Thoracic aorta endothelial cell (primary cell): ENCODE measurements around the gene ZNF304. TPM values are rescaled to one million over a fixed set of nuclear protein-coding genes. Genes with fewer than 3 reads are reported as not detected.

Source experiments
- total RNA-seq: library from RNA; depleted of rRNA; stranded (reverse); fragments of >200 nt; gene quantifications from 2 replicates; pipeline ENCODE4 v1.2.3, GENCODE V29; 2012

The ZNF304 gene
- 6.7 and 8.2 TPM in 2 replicates for total RNA-seq

DNA sequence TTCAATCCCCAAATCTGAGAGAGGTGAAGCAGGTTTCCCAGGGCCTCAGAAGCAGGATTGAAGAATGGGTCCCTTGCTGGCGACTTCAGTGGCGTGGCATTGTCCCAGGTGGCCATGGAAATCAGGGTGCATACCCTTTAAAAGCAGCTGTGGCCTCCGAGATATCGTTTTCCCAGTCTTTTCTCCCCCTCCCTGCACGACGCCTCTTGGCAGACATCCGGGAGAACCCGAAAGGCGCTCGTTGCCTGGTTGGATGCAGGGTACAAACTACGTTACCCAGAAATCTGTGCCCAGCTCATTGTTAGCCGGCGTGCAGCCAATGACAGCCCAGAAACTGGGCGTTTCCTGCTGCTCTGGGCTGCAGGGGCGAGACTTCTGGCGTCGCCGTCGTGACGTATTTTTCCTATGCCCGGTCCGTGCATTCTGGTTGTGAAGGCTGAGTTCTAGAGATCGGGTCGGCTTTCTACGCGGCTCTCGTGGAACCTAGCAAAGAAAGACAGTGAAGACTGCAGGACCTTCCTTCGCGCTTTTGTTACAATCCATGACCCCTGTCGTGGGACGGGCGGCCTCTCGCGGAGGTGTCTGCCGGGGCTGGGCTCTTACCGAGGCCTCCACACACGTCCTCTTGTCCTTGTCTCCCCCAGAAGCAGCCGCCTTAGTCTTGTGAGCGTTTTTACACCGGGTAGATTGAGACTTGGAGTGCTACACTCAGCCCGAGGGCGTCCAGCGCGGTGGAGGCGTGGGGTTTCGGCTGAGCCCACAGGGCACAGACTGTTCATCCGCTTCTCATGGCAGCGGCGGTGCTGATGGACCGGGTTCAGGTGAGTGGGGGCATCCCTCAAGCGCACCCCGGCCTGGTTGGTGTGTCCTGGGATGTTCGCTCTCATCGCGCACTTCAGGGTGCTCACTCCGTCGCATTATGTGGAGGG lies at the start of gene ZNF304:
TSS of gene ZNF304 (plus strand) at position 395 of the 929 bp plus-strand sequence. CDS start at position 789, 394 bp downstream.

GRCh38 chr19:57320180-57321084 lies 30.6 kb upstream of the ZNF304 start, which contains the start of gene ZNF543:
Gene ZNF543 (plus strand): TSS chr19:57320472. CDS start chr19:57320854, 382 bp downstream.

DNA sequence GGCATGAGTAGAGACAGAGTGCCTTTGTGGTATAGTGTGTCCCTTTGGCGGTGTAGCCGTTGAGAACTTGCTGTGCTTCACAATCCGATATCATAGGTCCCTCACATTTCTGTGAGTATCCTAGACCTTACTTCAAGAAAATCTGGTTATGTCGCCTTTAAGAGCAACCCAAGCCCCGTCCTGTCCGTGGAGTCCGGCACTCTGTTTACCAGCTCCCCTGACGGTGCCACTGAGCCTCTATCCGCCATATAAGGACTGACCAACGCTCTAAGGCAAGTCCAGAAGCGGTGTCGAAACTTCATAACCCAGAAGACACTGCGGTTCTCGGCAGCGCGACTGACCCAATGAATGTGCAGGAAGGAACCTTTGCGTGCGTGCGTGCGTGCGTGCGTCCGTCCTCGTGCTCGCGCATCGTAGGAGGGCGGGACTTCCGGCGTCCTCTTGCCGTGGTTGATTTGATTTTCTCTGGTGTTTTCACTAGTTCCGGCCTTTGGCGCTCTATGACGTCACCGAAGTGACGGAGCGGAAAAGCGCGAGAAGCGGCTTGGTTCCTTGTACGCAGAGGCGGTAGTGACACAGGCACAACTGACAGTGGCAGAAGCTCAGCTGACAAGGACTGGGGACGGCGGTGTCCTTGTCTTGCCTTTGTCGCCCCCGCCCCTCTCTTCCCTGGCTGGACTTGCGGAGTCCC lies 12.1 kb downstream of the ZNF304 start, which contains the start of the genes TRAPPC2B and ZNF547:
TSS of gene TRAPPC2B (plus strand) at position 555 of the 691 bp plus-strand sequence. CDS start 1,283 bp downstream, outside the sequence.
TSS of gene ZNF547 (plus strand) at position 555 of the 691 bp plus-strand sequence. CDS start 5,005 bp downstream, outside the sequence.

GRCh38 chr19:57389730-57390598 lies 38.9 kb downstream of the ZNF304 start, which contains the start of gene ZNF548:
Gene ZNF548 (plus strand): TSS chr19:57389854. CDS start chr19:57390100, 246 bp downstream.

Other genes with a start within 250 kb of the ZNF304 start
- 0.07 TPM in 1 of 2 replicates, not detected in the other for gene USP29, start 231.3 kb upstream of the ZNF304 start, total RNA-seq
- gene ZIM3, start 206.1 kb upstream of the ZNF304 start, total RNA-seq: not detected in 2 replicates
- gene DUXA, start 183.8 kb upstream of the ZNF304 start, total RNA-seq: not detected in 2 replicates
- 20.9 and 21.8 TPM in 2 replicates for gene ZNF264, start 159.8 kb upstream of the ZNF304 start, total RNA-seq
- gene AURKC, start 120.2 kb upstream of the ZNF304 start, total RNA-seq: 0.13 and 0.65 TPM in 2 replicates
- 14.2 and 20.2 TPM in 2 replicates for gene ZNF805, start 110.6 kb upstream of the ZNF304 start, total RNA-seq
- 51.1 and 66.4 TPM in 2 replicates for gene ZNF460, start 70.8 kb upstream of the ZNF304 start, total RNA-seq
- 9.5 and 10.4 TPM in 2 replicates for gene ZNF543, start 30.8 kb upstream of the ZNF304 start, total RNA-seq
- gene TRAPPC2B, start 12.3 kb downstream of the ZNF304 start, total RNA-seq: 4.5 and 9.3 TPM in 2 replicates
- 1.2 and 3.1 TPM in 2 replicates for gene ZNF547, start 12.3 kb downstream of the ZNF304 start, total RNA-seq
- 10.0 and 10.3 TPM in 2 replicates for gene ZNF548, start 38.6 kb downstream of the ZNF304 start, total RNA-seq
- 9.2 and 11.1 TPM in 2 replicates for gene ZNF17, start 59.9 kb downstream of the ZNF304 start, total RNA-seq
- gene ZNF749, start 84.1 kb downstream of the ZNF304 start, total RNA-seq: 10.8 and 11.1 TPM in 2 replicates
- gene VN1R1, start 105.9 kb downstream of the ZNF304 start, total RNA-seq: 0.65 and 0.66 TPM in 2 replicates
- 15.1 and 15.3 TPM in 2 replicates for gene ZNF772, start 126.3 kb downstream of the ZNF304 start, total RNA-seq
- gene ZNF419, start 136.5 kb downstream of the ZNF304 start, total RNA-seq: 6.9 and 8.1 TPM in 2 replicates
- 6.0 and 9.0 TPM in 2 replicates for gene ZNF773, start 148.7 kb downstream of the ZNF304 start, total RNA-seq
- gene ZNF549, start 176.1 kb downstream of the ZNF304 start, total RNA-seq: 3.5 and 5.3 TPM in 2 replicates
- 5.5 and 6.0 TPM in 2 replicates for gene ZNF550, start 208.6 kb downstream of the ZNF304 start, total RNA-seq
- 4.2 and 5.6 TPM in 2 replicates for gene ZNF416, start 227.6 kb downstream of the ZNF304 start, total RNA-seq
- gene ZIK1, start 232.9 kb downstream of the ZNF304 start, total RNA-seq: 1.4 and 4.4 TPM in 2 replicates
- gene ZNF530, start 248.6 kb downstream of the ZNF304 start, total RNA-seq: 3.3 and 4.8 TPM in 2 replicates